Suprapubic skin (tissue), 4 donors: ENCODE data around the gene SLC10A6. TPM values are rescaled to one million over a fixed set of nuclear protein-coding genes. Genes with fewer than 3 reads are reported as not detected.

ENCODE experiments used
- DNase-seq, 2 donors: peaks; one replicate each; pipeline ENCODE4 v3.0.0-alpha.2; 2019; ENCODE audit warnings: low spot score in 2 of 2
- H3K27ac ChIP-seq: fragments of 200-600 bp; sonication (generic); one replicate; pipeline ENCODE4 v1.5.1; 2019
- H3K27me3 ChIP-seq: fragments of 200-600 bp; sonication (generic); one replicate; pipeline ENCODE4 v1.5.1; 2019
- H3K36me3 ChIP-seq: fragments of 200-600 bp; sonication (generic); one replicate; pipeline ENCODE4 v1.5.1; 2019
- H3K4me1 ChIP-seq: fragments of 200-600 bp; sonication (generic); one replicate; pipeline ENCODE4 v1.5.1; 2019
- H3K4me3 ChIP-seq: fragments of 200-600 bp; sonication (generic); one replicate; pipeline ENCODE4 v1.5.1; 2019; ENCODE audit warnings: mild to moderate bottlenecking
- H3K9me3 ChIP-seq: fragments of 200-600 bp; sonication (generic); one replicate; pipeline ENCODE4 v1.5.1; 2019
- EP300 ChIP-seq: sonication (generic); formaldehyde crosslinking; IDR thresholded peaks from one replicate; pipeline ENCODE4 v1.6.1; 2017; ENCODE audit warnings: antibody characterized with exemption
- POLR2A ChIP-seq, 2 donors: fragments of 450-650 bp; IDR thresholded peaks; one replicate each; pipeline ENCODE4 v1.6.1; 2017; ENCODE audit warnings: antibody characterized with exemption in 2 of 2, mild to moderate bottlenecking in 2 of 2, moderate library complexity in 2 of 2
- POLR2AphosphoS5 ChIP-seq, 3 donors: sonication (generic); formaldehyde crosslinking; IDR thresholded peaks; one replicate each; pipeline ENCODE4 v1.6.1; 2017; ENCODE audit warnings: antibody characterized with exemption in 3 of 3
- WGBS: methylation state at CpG from one replicate; pipeline ENCODE4 v1.1.5; 2018; 5-methylcytosine and 5-hydroxymethylcytosine counted together
- total RNA-seq, 4 donors: library from RNA; depleted of rRNA; stranded (reverse); fragments of >200 nt; gene quantifications; one replicate each; pipeline ENCODE4 v1.1.0, GENCODE V29; 2016
- TF ChIP-seq, protein P1 (sequence below), 2 donors: fragments of 200-600 bp in 1 of 2; fragments of 450-650 bp in 1 of 2; sonication (generic) in 1 of 2; IDR thresholded peaks; one replicate each; pipeline ENCODE4 v1.5.1; 2016 to 2019; ENCODE audit warnings: antibody characterized with exemption in 2 of 2, mild to moderate bottlenecking in 1 of 2, moderate library complexity in 1 of 2

SLC10A6 gene
- total RNA-seq, 4 donors from 2014 or later, result 60.7 to 113 (median 98.3) TPM

DNA sequence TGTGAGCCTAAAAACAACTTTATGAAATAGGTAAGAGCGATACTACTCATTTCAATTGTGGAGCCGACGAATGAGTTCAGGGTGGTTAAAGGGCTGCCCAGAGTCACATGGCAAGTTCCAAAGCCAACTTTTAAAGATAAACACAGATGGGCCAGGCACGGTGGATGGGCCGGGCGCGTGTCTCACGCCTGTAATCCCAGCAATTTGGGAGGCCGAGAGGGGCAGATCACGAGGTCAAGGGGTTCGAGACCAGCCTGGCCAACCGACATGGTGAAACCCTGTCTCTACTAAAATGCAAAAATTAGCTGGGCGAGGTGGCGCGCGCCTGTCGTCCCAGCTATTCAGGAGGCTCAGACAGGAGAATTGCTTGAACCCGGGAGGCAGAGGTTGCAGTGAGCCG, 44.0 kb upstream of the SLC10A6 start:
- TF ChIP-seq, protein P1, sequence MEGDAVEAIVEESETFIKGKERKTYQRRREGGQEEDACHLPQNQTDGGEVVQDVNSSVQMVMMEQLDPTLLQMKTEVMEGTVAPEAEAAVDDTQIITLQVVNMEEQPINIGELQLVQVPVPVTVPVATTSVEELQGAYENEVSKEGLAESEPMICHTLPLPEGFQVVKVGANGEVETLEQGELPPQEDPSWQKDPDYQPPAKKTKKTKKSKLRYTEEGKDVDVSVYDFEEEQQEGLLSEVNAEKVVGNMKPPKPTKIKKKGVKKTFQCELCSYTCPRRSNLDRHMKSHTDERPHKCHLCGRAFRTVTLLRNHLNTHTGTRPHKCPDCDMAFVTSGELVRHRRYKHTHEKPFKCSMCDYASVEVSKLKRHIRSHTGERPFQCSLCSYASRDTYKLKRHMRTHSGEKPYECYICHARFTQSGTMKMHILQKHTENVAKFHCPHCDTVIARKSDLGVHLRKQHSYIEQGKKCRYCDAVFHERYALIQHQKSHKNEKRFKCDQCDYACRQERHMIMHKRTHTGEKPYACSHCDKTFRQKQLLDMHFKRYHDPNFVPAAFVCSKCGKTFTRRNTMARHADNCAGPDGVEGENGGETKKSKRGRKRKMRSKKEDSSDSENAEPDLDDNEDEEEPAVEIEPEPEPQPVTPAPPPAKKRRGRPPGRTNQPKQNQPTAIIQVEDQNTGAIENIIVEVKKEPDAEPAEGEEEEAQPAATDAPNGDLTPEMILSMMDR (IDR thresholded peaks at IDR 0.05), result no peak
- Histone ChIP-seq H3K36me3 (no peaks in the 10 kb centered on the region), H3K27me3 (no peaks in the 10 kb centered on the region), H3K9me3 (no peaks in the 10 kb centered on the region), H3K4me3 (peak overlapping the region; percentile 91), H3K27ac (peak overlapping the region; percentile 99), H3K4me1 (peaks cover 28% of the 10 kb centered on the region)
- 73% methylated on average over 19 of the region's 19 CpGs for WGBS
- DNase-seq, result no peak

DNA sequence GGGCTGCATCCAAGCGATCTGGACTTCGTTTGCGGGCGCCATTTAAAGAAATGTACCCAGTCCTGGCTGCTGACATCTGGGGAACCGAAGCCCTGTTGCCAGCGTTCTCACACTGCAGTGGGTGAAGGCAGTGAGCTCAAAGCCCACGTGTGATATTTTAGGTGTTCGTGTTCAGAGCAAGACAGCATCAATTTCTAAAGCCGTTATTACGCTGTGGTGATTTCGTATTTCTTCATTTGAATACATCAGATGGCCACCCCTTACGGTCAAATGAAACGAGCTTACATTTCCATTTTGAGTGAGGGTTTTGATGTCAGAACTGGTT, 43.4 kb upstream of the SLC10A6 start:
- peak overlapping the region; percentile 99 for H3K27ac ChIP-seq
- no peak for DNase-seq
- peak overlapping the region; percentile 91 for H3K4me3 ChIP-seq
- no peaks in the 10 kb centered on the region for H3K27me3 ChIP-seq
- H3K36me3 ChIP-seq, result no peaks in the 10 kb centered on the region
- TF ChIP-seq POLR2A (IDR thresholded peaks at IDR 0.05) (no peak), POLR2AphosphoS5 (IDR thresholded peaks at IDR 0.05) (no peak)
- WGBS, result 8% methylated on average over 13 of the region's 13 CpGs
- H3K4me1 ChIP-seq, result peaks cover 28% of the 10 kb centered on the region
- H3K9me3 ChIP-seq, result no peaks in the 10 kb centered on the region

DNA sequence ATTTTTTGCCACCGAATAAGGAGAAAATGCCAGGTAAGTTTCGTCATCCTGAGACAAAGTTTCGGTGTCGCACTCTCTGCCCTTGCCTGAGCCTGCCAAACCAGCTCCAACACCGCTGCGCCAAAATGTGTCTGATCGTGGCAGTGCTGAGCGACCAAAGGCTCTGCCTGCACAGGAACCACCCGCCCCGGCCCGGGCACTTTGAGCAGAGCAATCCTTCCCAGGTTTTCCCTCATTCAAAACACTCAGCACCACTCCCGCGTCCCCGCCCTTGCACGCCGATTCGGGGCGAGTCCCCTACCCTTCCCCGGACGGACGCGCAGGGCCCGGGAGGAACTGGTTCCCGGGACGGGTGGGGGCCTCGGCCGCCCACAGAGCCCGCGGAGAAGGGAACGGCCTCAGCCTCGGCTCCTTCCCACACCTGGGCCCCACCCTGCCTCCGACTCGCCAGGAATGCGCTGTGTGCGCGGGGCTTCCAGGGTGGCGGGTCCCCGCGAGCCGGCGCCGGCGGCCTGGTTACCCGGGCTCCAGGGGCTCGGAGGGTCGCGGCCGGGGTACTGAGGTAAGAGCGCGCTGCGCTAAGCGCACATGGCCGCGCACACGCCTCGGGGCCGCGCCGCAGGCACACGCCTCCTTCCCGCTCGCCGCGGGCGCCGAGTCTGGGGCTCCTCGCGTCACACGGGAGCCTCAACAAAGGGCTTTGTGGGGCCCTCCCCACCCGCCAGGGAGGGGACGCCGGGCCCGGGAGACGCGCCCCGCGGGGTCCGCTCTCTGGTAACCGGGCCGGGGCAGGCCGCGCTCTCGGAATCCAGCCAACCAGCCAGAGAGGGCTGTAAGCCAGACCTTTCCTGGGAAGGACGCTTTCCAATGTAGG, 42.8 kb upstream of the SLC10A6 start, which contains the start of gene C4orf36:
Gene C4orf36 (minus strand): TSS at position 661 of the 874 bp plus-strand sequence. CDS start 902 bp downstream, outside the sequence.
- Histone ChIP-seq H3K36me3 (no peaks in the 10 kb centered on the region), H3K27me3 (no peaks in the 10 kb centered on the region), H3K4me1 (peaks cover 24% of the 10 kb centered on the region), H3K9me3 (no peaks in the 10 kb centered on the region), H3K4me3 (peak within 1 kb of the TSS; percentile 91), H3K27ac (peak within 1 kb of the TSS; percentile 99)
- 3% methylated on average over 29 of the region's 84 CpGs for WGBS
- TF ChIP-seq POLR2A (IDR thresholded peaks at IDR 0.05) (no peak), POLR2AphosphoS5 (IDR thresholded peaks at IDR 0.05) (peak in 2 of 3 donors; percentile 61 to 79)
- TF ChIP-seq, protein P1 (IDR thresholded peaks at IDR 0.05), result no peak
- peak; percentile 88 for DNase-seq

DNA sequence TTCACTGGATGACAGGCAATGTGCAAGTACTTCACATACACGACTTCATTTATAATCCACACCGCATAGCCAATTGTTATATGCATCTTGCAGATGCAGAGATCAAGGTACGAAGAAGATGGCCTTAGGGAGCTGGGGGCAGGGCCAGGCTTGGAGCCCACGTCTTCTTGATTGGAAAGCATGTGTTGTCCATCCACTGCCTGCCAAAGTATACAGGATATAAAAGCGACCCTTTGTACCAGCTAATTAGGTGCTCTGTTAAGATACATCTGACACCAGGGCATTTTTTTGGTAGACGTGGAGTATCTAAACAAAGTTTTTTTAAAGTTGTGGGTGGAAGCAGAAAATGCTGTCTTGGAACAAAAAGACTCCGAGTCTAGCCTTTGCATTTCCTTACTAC, 41.6 kb upstream of the SLC10A6 start:
- DNase-seq, result no peak
- TF ChIP-seq EP300, result no peak
- TF ChIP-seq, protein P1 (IDR thresholded peaks at IDR 0.05), result no peak
- TF ChIP-seq POLR2A (IDR thresholded peaks at IDR 0.05), result no peak
- no peak for TF ChIP-seq POLR2AphosphoS5 (IDR thresholded peaks at IDR 0.05)
- WGBS, result 42% methylated on average over 7 of the region's 7 CpGs
- Histone ChIP-seq H3K36me3 (no peaks in the 10 kb centered on the region), H3K27me3 (no peaks in the 10 kb centered on the region), H3K4me3 (peak overlapping the region; percentile 91), H3K4me1 (peaks cover 20% of the 10 kb centered on the region), H3K27ac (peak overlapping the region; percentile 99), H3K9me3 (no peaks in the 10 kb centered on the region)

DNA sequence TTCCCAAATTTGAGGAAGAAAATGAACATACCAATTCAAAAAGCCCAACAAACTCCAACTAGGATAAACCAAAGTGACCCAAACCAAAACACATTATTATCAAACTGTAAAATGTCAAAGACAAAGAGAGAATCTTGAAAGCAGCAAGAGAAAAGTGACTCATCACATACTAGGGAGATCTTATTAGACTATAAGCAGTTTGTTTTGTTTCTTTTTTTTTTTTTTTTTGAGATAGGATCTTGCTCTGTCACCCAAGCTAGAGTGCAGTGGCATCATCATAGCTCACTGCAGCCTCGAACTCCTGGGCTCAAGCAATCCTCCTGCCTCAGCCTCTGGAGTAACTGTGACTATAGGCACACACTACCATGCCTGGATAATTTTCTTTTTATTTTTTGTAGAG, 30.5 kb upstream of the SLC10A6 start:
- no peak for DNase-seq
- Histone ChIP-seq H3K9me3 (peaks cover 21% of the 10 kb centered on the region), H3K36me3 (no peaks in the 10 kb centered on the region), H3K27me3 (no peaks in the 10 kb centered on the region), H3K4me3 (no peak overlapping the region), H3K27ac (no peak overlapping the region), H3K4me1 (no peaks in the 10 kb centered on the region)
- TF ChIP-seq POLR2AphosphoS5 (IDR thresholded peaks at IDR 0.05), result no peak
- TF ChIP-seq, protein P1 (IDR thresholded peaks at IDR 0.05), result no peak
- no peak for TF ChIP-seq EP300
- no peak for TF ChIP-seq POLR2A (IDR thresholded peaks at IDR 0.05)
- WGBS, result 79% methylated on average over 1 of the region's 1 CpG
